PFSK-1 (cell line): Measurements from ENCODE around the gene EXOC6.

Experiments used
- FOXP2 ChIP-seq: optimal IDR thresholded peaks from 2 replicates; pipeline ENCODE3; 2011; ENCODE audit warnings: borderline replicate concordance, control low read depth, inconsistent platforms; ENCODE audit not compliant: insufficient read depth; ENCODE audit errors: extremely low read length, extremely low read depth
- POLR2AphosphoS5 ChIP-seq: IDR thresholded peaks from 2 replicates; pipeline ENCODE4 v1.6.1; 2012; ENCODE audit warnings: low read depth, mild to moderate bottlenecking, control low read depth, low read length, moderate library complexity
- REST ChIP-seq, 2 experiments: IDR thresholded peaks; 2 replicates each; pipeline versions ENCODE4 v1.6.1 to v1.8.0; 2011 to 2012; ENCODE audit warnings: low read depth in 2 of 2, low read length in 2 of 2, control low read depth in 1 of 2, inconsistent platforms in 1 of 2, mild to moderate bottlenecking in 1 of 2, moderate library complexity in 1 of 2; ENCODE audit not compliant: insufficient read depth in 1 of 2
- SIN3A ChIP-seq: IDR thresholded peaks from 2 replicates; pipeline ENCODE4 v1.6.1; 2012; ENCODE audit warnings: mild to moderate bottlenecking, low read length, moderate library complexity, borderline replicate concordance; ENCODE audit not compliant: insufficient read depth
- TAF1 ChIP-seq: IDR thresholded peaks from 2 replicates; pipeline ENCODE4 v1.6.1; 2012; ENCODE audit warnings: low read length, control low read depth, borderline replicate concordance; ENCODE audit not compliant: insufficient read depth

- TF ChIP-seq POLR2AphosphoS5: no peak
- TF ChIP-seq SIN3A: no peak
- TF ChIP-seq REST (IDR thresholded peaks at IDR 0.05; ENCODE audit: insufficient read depth in 1 of 2, low read depth in 2 of 2, low read length in 2 of 2): no peak
- TF ChIP-seq TAF1: no peak
- TF ChIP-seq FOXP2: no peak
Measured at GRCh38 chr10:93058139-93058538, 209.8 kb downstream of the EXOC6 start.
